H1 (cell line): Measurements from ENCODE around the gene CD151. TPM values are rescaled to one million over a fixed set of nuclear protein-coding genes. Genes with fewer than 3 reads are reported as not detected.
A peak's percentile ranks its signal among the peaks of the same experiment; 100 is the strongest.

Experiments used
- CTCF ChIA-PET: fragments of 300-600 bp; sonication (Branson Sonifier 250); formaldehyde crosslinking; loops from one replicate; lab custom pipeline; 2021; ENCODE audit not compliant: partially characterized antibody; lab: Charles Lee
- POLR2A ChIA-PET: fragments of 300-600 bp; sonication (Branson Sonifier 250); formaldehyde crosslinking; loops from one replicate; lab custom pipeline; 2021; ENCODE audit warnings: inconsistent platforms; ENCODE audit not compliant: partially characterized antibody; lab: Charles Lee
- DNase-seq, 2 experiments: peaks; one replicate each; pipeline versions ENCODE4 v3.0.0 to v3.0.0-alpha.2; 2010 to 2022; ENCODE audit warnings: low spot score in 2 of 2, low read depth in 1 of 2, mixed read lengths in 1 of 2
- FAIRE-seq: peaks from 2 replicates; lab custom pipeline; 2011; peaks lifted over from hg19 to GRCh38; lab: Jason Lieb, UNC
- H2AFZ ChIP-seq: 2 replicates; pipeline ENCODE4 v1.8.1; 2012; ENCODE audit warnings: low read length, inconsistent platforms
- H2AK5ac ChIP-seq: 2 replicates; pipeline ENCODE4 v1.6.1; 2013; ENCODE audit warnings: low read depth, low read length
- H2BK120ac ChIP-seq: replicated peaks from 2 replicates; pipeline ENCODE3; 2013; ENCODE audit warnings: low read depth, low read length, inconsistent platforms
- H2BK12ac ChIP-seq: 2 replicates; pipeline ENCODE4 v1.6.1; 2013; ENCODE audit warnings: low read depth, low read length
- H2BK15ac ChIP-seq: 2 replicates; pipeline ENCODE4 v1.6.1; 2013; ENCODE audit warnings: low read length
- H2BK20ac ChIP-seq: 2 replicates; pipeline ENCODE4 v1.6.1; 2013; ENCODE audit warnings: low read length
- H2BK5ac ChIP-seq: 2 replicates; pipeline ENCODE4 v1.6.1; 2013; ENCODE audit warnings: low read depth, low read length
- H3K14ac ChIP-seq: 2 replicates; pipeline ENCODE4 v1.6.1; 2013; ENCODE audit warnings: inconsistent platforms; ENCODE audit not compliant: insufficient read length
- H3K18ac ChIP-seq: 2 replicates; pipeline ENCODE4 v1.6.1; 2013; ENCODE audit warnings: low read length; ENCODE audit errors: extremely low read depth
- H3K23ac ChIP-seq: 2 replicates; pipeline ENCODE4 v1.6.1; 2013; ENCODE audit warnings: inconsistent platforms; ENCODE audit not compliant: insufficient read length
- H3K23me2 ChIP-seq: 2 replicates; pipeline ENCODE4 v1.6.1; 2013; ENCODE audit warnings: low read depth, low read length
- H3K27ac ChIP-seq: 2 replicates; pipeline ENCODE4 v1.6.1; 2011; ENCODE audit warnings: low read depth, low read length, inconsistent platforms
- H3K27me3 ChIP-seq, 4 experiments: replicated peaks in 1 of 4; 1 replicate in 1 of 4; 2 replicates in 3 of 4; pipeline versions ENCODE4 v1.6.1 to v1.8.1; 2011 to 2013; ENCODE audit warnings: low read length in 3 of 4, mild to moderate bottlenecking in 3 of 4, inconsistent platforms in 2 of 4, mixed read lengths in 2 of 4, moderate library complexity in 1 of 4; ENCODE audit not compliant: control insufficient read depth in 3 of 4, insufficient read depth in 3 of 4; ENCODE audit errors: extremely low read depth in 1 of 4
- H3K36me3 ChIP-seq, 4 experiments: 2 replicates each; pipeline versions ENCODE4 v1.6.1 to v1.8.1; 2011 to 2013; ENCODE audit warnings: mild to moderate bottlenecking in 4 of 4, low read length in 3 of 4, moderate library complexity in 2 of 4, control low read depth in 1 of 4, inconsistent platforms in 1 of 4; ENCODE audit not compliant: insufficient read depth in 4 of 4, control insufficient read depth in 2 of 4
- H3K4ac ChIP-seq: replicated peaks from 2 replicates; pipeline ENCODE3; 2013; ENCODE audit warnings: low read length, low read depth, mixed read lengths, inconsistent platforms; ENCODE audit not compliant: insufficient read length
- H3K4me1 ChIP-seq, 4 experiments: replicated peaks in 1 of 4; 1 replicate in 1 of 4; 2 replicates in 3 of 4; pipeline versions ENCODE4 v1.6.1 to v1.8.1; 2011 to 2013; ENCODE audit warnings: low read length in 3 of 4, inconsistent platforms in 2 of 4, mixed read lengths in 1 of 4; ENCODE audit not compliant: insufficient read depth in 4 of 4, control insufficient read depth in 3 of 4
- H3K4me2 ChIP-seq, 2 experiments: 2 replicates each; pipeline versions ENCODE4 v1.6.1 to v1.8.1; 2011 to 2013; ENCODE audit warnings: low read depth in 2 of 2, low read length in 2 of 2, control low read depth in 1 of 2, inconsistent platforms in 1 of 2, mild to moderate bottlenecking in 1 of 2; ENCODE audit not compliant: insufficient read depth in 1 of 2
- H3K4me3 ChIP-seq, 4 experiments: fragments of 200-600, 300-600 bp in 1 of 4; sonication (generic), shearing (Covaris generic), sonication (Bioruptor Twin) in 1 of 4; 2 replicates each; pipeline versions ENCODE4 v1.5.1 to v1.8.1; 2011 to 2016; ENCODE audit warnings: low read length in 4 of 4, low read depth in 3 of 4, control low read depth in 2 of 4, inconsistent platforms in 2 of 4, mild to moderate bottlenecking in 2 of 4, mixed read lengths in 1 of 4, moderate library complexity in 1 of 4; ENCODE audit not compliant: insufficient read depth in 2 of 4; ENCODE audit errors: extremely low read depth in 1 of 4
- H3K56ac ChIP-seq: replicated peaks from 2 replicates; pipeline ENCODE3; 2013; ENCODE audit warnings: low read depth, mild to moderate bottlenecking, mixed read lengths, low read length, inconsistent platforms; ENCODE audit not compliant: insufficient read length
- H3K79me1 ChIP-seq: 2 replicates; pipeline ENCODE4 v1.6.1; 2013; ENCODE audit warnings: low read depth, low read length, control low read depth
- H3K79me2 ChIP-seq, 2 experiments: 2 replicates each; pipeline versions ENCODE4 v1.6.1 to v1.8.1; 2012 to 2013; ENCODE audit warnings: low read length in 2 of 2, mild to moderate bottlenecking in 2 of 2, inconsistent platforms in 1 of 2; ENCODE audit not compliant: insufficient read depth in 2 of 2, control insufficient read depth in 1 of 2
- H3K9ac ChIP-seq, 4 experiments: replicated peaks in 1 of 4; 1 replicate in 1 of 4; 2 replicates in 3 of 4; pipeline versions ENCODE4 v1.6.1 to v1.8.1; 2011 to 2013; ENCODE audit warnings: low read depth in 3 of 4, low read length in 3 of 4, control low read depth in 2 of 4, mild to moderate bottlenecking in 2 of 4, moderate library complexity in 2 of 4, inconsistent platforms in 1 of 4; ENCODE audit errors: extremely low read depth in 1 of 4
- H3K9me3 ChIP-seq, 2 experiments: 2 replicates each; pipeline versions ENCODE4 v1.6.1 to v1.8.1; 2012 to 2013; ENCODE audit warnings: mild to moderate bottlenecking in 2 of 2, moderate library complexity in 2 of 2, control low read depth in 1 of 2, inconsistent platforms in 1 of 2, low read depth in 1 of 2, low read length in 1 of 2, mixed read lengths in 1 of 2; ENCODE audit not compliant: insufficient read depth in 2 of 2
- H4K20me1 ChIP-seq, 2 experiments: replicated peaks in 1 of 2; 2 replicates each; pipeline versions ENCODE3 to v1.8.1; 2011 to 2013; ENCODE audit warnings: inconsistent platforms in 2 of 2, low read length in 2 of 2, mild to moderate bottlenecking in 1 of 2; ENCODE audit not compliant: insufficient read depth in 2 of 2, control insufficient read depth in 1 of 2
- H4K5ac ChIP-seq: 2 replicates; pipeline ENCODE4 v1.6.1; 2013; ENCODE audit warnings: low read length, low read depth, mixed read lengths, inconsistent platforms; ENCODE audit not compliant: insufficient read length
- H4K8ac ChIP-seq: 2 replicates; pipeline ENCODE4 v1.8.0; 2013; ENCODE audit warnings: mild to moderate bottlenecking, moderate library complexity, low read length, inconsistent platforms; ENCODE audit not compliant: insufficient read depth; ENCODE audit errors: extremely low read depth
- H4K91ac ChIP-seq: replicated peaks from 2 replicates; pipeline ENCODE3; 2013; ENCODE audit warnings: low read length, mixed read lengths, inconsistent platforms; ENCODE audit not compliant: insufficient read length
- POLR2AphosphoS5 ChIP-seq: IDR thresholded peaks from 2 replicates; pipeline ENCODE4 v1.6.1; 2011; ENCODE audit warnings: low read depth, low read length
- RXRA ChIP-seq: IDR thresholded peaks from 2 replicates; pipeline ENCODE4 v1.6.1; 2011; ENCODE audit warnings: low read depth, mild to moderate bottlenecking, low read length, moderate library complexity; ENCODE audit not compliant: insufficient read depth
- WGBS, 2 experiments: shearing (Covaris generic) in 1 of 2; methylation state at CpG; one replicate each; pipeline versions ENCODE4 v1.1.6 to v1.1.7; 2013 to 2015; ENCODE audit warnings: low lambda C conversion rate in 2 of 2, mixed read lengths in 2 of 2, inconsistent platforms in 1 of 2, low coverage in 1 of 2, missing lambda C conversion rate in 1 of 2; ENCODE audit not compliant: insufficient replicate concordance in 2 of 2, insufficient coverage in 1 of 2, insufficient read length in 1 of 2; ENCODE audit errors: extremely low coverage in 1 of 2, missing lambda C conversion rate in 1 of 2; 5-methylcytosine and 5-hydroxymethylcytosine counted together
- polyA plus RNA-seq, 7 experiments: library from polyadenylated mRNA; depleted of rRNA in 3 of 7; stranded (reverse) in 5 of 7; unstranded in 2 of 7; fragments of >200 nt in 5 of 7; fragments of 200-250 nt in 2 of 7; gene quantifications; 1 replicate in 5 of 7; 2 replicates in 1 of 7; 4 replicates in 1 of 7; pipeline versions ENCODE4 v1.2.1 to v1.2.3, GENCODE V29; 2011 to 2013; ENCODE audit warnings: missing spikeins in 2 of 7, mixed read lengths in 2 of 7
- total RNA-seq: library from RNA; stranded (reverse); fragmentation: NEBNext Ultra II Directional; extraction: Animal tissue kit (Norgen Biotek cat#: 25700); gene quantifications from 2 replicates; pipeline ENCODE4 v1.2.1, GENCODE V29; 2021
- TF ChIP-seq, protein P1 (sequence below): IDR thresholded peaks from 2 replicates; pipeline ENCODE4 v1.6.1; 2012; ENCODE audit warnings: inconsistent platforms

CD151 gene
- total and polyA plus RNA-seq, 2 of the 8 experiments (the other 6 are each of a cell fraction or from before 2014, with no cell fraction given): 101 to 212 TPM

DNA sequence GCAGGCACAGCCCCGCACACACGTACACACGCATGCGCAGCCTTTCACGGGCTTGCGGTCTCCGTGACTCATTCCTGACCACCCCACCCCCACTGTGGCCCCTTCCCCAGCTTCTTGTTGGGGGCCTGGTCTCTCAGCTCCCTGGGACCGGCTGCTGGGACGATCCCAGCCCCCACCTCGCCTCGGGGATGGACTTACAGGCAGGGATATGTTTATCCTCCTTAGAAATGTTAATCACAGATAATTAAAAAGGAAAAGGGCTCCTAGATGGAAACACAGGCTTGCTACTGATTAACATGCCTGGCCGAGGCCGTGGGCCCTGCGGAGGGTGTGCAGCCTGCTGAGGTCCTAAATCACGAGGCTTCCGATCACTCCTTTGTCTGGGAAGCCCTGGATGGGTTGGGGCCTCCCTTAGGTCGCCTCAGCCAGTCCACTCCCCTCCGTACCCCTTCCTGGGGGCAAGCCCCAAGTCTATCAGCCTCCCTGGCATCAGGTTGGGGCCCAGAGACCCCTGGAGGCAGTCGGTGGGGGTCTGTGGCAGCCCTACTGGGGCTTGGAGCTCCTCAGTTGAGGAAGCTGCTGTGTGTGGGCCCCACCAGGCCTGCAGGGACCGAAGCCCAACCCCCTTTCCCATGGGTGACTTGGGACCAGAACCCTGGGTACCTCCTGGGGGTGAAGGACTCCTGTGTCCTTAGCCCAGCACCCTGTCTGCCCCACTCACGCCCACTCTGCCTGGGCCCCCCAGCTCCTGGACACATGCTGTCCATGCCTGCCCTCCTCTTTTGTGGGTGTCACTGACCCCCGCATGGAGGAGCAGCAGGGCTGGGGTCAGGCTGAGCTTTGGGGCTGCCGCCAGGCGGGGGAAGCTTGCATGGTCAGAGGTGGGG lies 30.5 kb downstream of the CD151 start:
- H2BK15ac ChIP-seq: 0 out of 2 replicates have a peak overlapping the region, but pooled peaks have one; percentile 46
- no peak overlapping the region for H3K14ac ChIP-seq
- H4K8ac ChIP-seq: peak overlapping the region; percentile 62; the same call in 1 of the 2 replicates
- 72% methylated on average over 24 of the region's 24 CpGs; no CpG with 5 or more reads in 1 of the 2 experiments for WGBS, 2 experiments
- H2AK5ac ChIP-seq: no peak overlapping the region
- TF ChIP-seq, protein P1, sequence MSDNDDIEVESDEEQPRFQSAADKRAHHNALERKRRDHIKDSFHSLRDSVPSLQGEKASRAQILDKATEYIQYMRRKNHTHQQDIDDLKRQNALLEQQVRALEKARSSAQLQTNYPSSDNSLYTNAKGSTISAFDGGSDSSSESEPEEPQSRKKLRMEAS: 0 out of 2 replicates have a peak, but pooled peaks have one; percentile 19
- peak; percentile 42; the same call in 1 of the 2 replicates for TF ChIP-seq POLR2AphosphoS5
- TF ChIP-seq RXRA: no peak
- no peak for FAIRE-seq
- H3K4me2 ChIP-seq: peak overlapping the region; percentile 24 to 36; a peak in 3 of 4 replicates
- peak overlapping the region; percentile 15 for H4K5ac ChIP-seq
- peaks cover 3% of the 10 kb centered on the region for H3K79me1 ChIP-seq
- no peaks in the 10 kb centered on the region; a peak in 1 of 7 replicates for H3K27me3 ChIP-seq
- H4K20me1 ChIP-seq: peaks cover 3 to 43% of the 10 kb centered on the region in 2 experiments
- peak overlapping the region in 3 of 4 experiments; percentile 20 to 45 (median 30); a peak in 2 of 7 replicates for H3K9ac ChIP-seq
- no peak overlapping the region for H2BK120ac ChIP-seq
- peaks cover 0 to 4% (median 0%) of the 10 kb centered on the region in 4 experiments; a peak in 3 of 8 replicates for H3K36me3 ChIP-seq
- H3K4ac ChIP-seq: peak overlapping the region; percentile 29
- 0 out of 2 replicates have a peak overlapping the region, but pooled peaks have one; percentile 17 for H2BK12ac ChIP-seq
- no peak overlapping the region for H3K23ac ChIP-seq
- H3K23me2 ChIP-seq: no peaks in the 10 kb centered on the region
- peak in 1 of 2 experiments; percentile 65 for DNase-seq
- no peaks in the 10 kb centered on the region for H3K79me2 ChIP-seq
- no peak overlapping the region; the same call in 1 of the 2 replicates for H3K18ac ChIP-seq
- no peak overlapping the region for H2BK5ac ChIP-seq
- no peak overlapping the region for H2BK20ac ChIP-seq
- no peak overlapping the region for H2AFZ ChIP-seq
- H3K9me3 ChIP-seq: no peaks in the 10 kb centered on the region
- peaks cover 0 to 31% (median 25%) of the 10 kb centered on the region in 4 experiments; a peak in 6 of 7 replicates for H3K4me1 ChIP-seq
- POLR2A ChIA-PET: interaction anchor here (0.6 to 13.8 kb wide), 9 partner anchors 10 to 177 kb away, joined by 3 to 234 read pairs (median 4); partner anchors contain the start of genes CD151, POLR2L and TSPAN4
- peak overlapping the region; percentile 81 for H3K27ac ChIP-seq
- CTCF ChIA-PET: interaction anchor here (1.0 to 10.5 kb wide), 6 partner anchors 12 to 192 kb away, joined by 3 to 74 read pairs (median 5); partner anchors contain the start of gene TSPAN4
- H3K56ac ChIP-seq: no peak overlapping the region
- H3K4me3 ChIP-seq: peak overlapping the region in 1 of 4 experiments; percentile 22; a peak in 2 of 8 replicates
- H4K91ac ChIP-seq: peak overlapping the region; percentile 79
